GM12892 (cell line): ENCODE measurements around the gene AQP5.

Experiments
- POLR2A ChIP-seq: IDR thresholded peaks from 2 replicates; pipeline ENCODE4 v1.6.1; 2011; ENCODE audit warnings: low read depth, low read length, control low read depth
- POLR2AphosphoS5 ChIP-seq: IDR thresholded peaks from 2 replicates; pipeline ENCODE4 v1.6.1; 2011; ENCODE audit warnings: low read depth, low read length, control low read depth

GRCh38 chr12:50006280-50006679 is 44.6 kb downstream of the AQP5 start:
- TF ChIP-seq POLR2A (no peak), POLR2AphosphoS5 (no peak)
